HCT116 (cell line): Measurements from ENCODE around the gene HTR3A. TPM values are rescaled to one million over a fixed set of nuclear protein-coding genes. Genes with fewer than 3 reads are reported as not detected.

Source experiments
- ATAC-seq: fragments of 200-7000 bp; cut with Tn5 transposase; 2 replicates; pipeline ENCODE4 v1.9.1; 2020; ENCODE audit warnings: mild to moderate bottlenecking, moderate library complexity
- BruUV-seq: library from RNA; stranded (reverse); fragments of 400-500 nt; replicated peaks from 2 replicates; lab custom pipeline; 2021; lab: Mats Ljungman, UMichigan
- CTCF ChIA-PET: fragments of 300-600 bp; sonication (Branson Sonifier 250); formaldehyde crosslinking; loops from one replicate; lab custom pipeline; 2021; ENCODE audit warnings: antibody characterized with exemption; lab: Charles Lee
- POLR2A ChIA-PET: fragments of 300-600, 350-600 bp; sonication (Branson Sonifier 250); formaldehyde crosslinking; loops from one replicate; lab custom pipeline; 2021; ENCODE audit warnings: antibody characterized with exemption; lab: Charles Lee
- RAD21 ChIA-PET, 2 experiments: fragments of 300-600 bp; sonication (Branson Sonifier 250); formaldehyde crosslinking; loops; one replicate each; lab custom pipeline; 2023; ENCODE audit warnings: low total read pairs in 2 of 2; ENCODE audit not compliant: uncharacterized antibody in 2 of 2, unreplicated experiment in 2 of 2, low non-redundant PET in 1 of 2; lab: Charles Lee
- DNase-seq: peaks from one replicate; pipeline ENCODE4 v3.0.0-alpha.2; 2010; ENCODE audit warnings: low read depth, low spot score
- H2AFZ ChIP-seq: fragments of 200-600 bp; shearing (Covaris generic), sonication (generic); 2 replicates; pipeline ENCODE4 v1.6.1; 2017; ENCODE audit warnings: low read depth, mixed run types, mixed read lengths, antibody characterized with exemption, low read length; ENCODE audit not compliant: poor library complexity, severe bottlenecking
- H3K27ac ChIP-seq: 2 replicates; pipeline ENCODE4 v1.5.1; 2012; ENCODE audit warnings: low read depth, low read length
- H3K27me3 ChIP-seq: fragments of 200-600 bp; sonication (generic); 2 replicates; pipeline ENCODE4 v1.6.1; 2016; ENCODE audit warnings: mixed run types, low read length, mixed read lengths; ENCODE audit not compliant: insufficient read depth
- H3K36me3 ChIP-seq, 2 experiments: fragments of 200-500 bp in 1 of 2; fragments of 200-600 bp in 1 of 2; sonication (Bioruptor generic) in 1 of 2; sonication (generic) in 1 of 2; 2 replicates each; pipeline versions ENCODE4 v1.5.1 to v1.6.1; 2014 to 2016; ENCODE audit warnings: low read length in 2 of 2, inconsistent platforms in 1 of 2, mixed read lengths in 1 of 2, mixed run types in 1 of 2; ENCODE audit not compliant: insufficient read depth in 2 of 2, control insufficient read depth in 1 of 2
- H3K4me1 ChIP-seq, 2 experiments: fragments of 200-600 bp in 1 of 2; sonication (generic) in 1 of 2; 2 replicates each; pipeline versions ENCODE4 v1.5.1 to v1.6.1; 2012 to 2017; ENCODE audit warnings: low read length in 2 of 2, inconsistent platforms in 1 of 2, mild to moderate bottlenecking in 1 of 2, mixed read lengths in 1 of 2, mixed run types in 1 of 2, moderate library complexity in 1 of 2; ENCODE audit not compliant: insufficient read depth in 2 of 2, control insufficient read depth in 1 of 2
- H3K4me2 ChIP-seq: fragments of 200-600 bp; sonication (generic); 2 replicates; pipeline ENCODE4 v1.6.1; 2017; ENCODE audit warnings: mixed run types, low read length, mixed read lengths
- H3K4me3 ChIP-seq, 2 experiments: fragments of 200-600 bp in 1 of 2; sonication (generic) in 1 of 2; replicated peaks in 1 of 2; 2 replicates each; pipeline ENCODE4 v1.5.1; 2011 to 2016; ENCODE audit warnings: low read length in 2 of 2, control low read depth in 1 of 2, low read depth in 1 of 2, mild to moderate bottlenecking in 1 of 2, mixed read lengths in 1 of 2, mixed run types in 1 of 2
- H3K79me2 ChIP-seq: fragments of 200-600 bp; sonication (generic); 2 replicates; pipeline ENCODE4 v1.6.1; 2017; ENCODE audit warnings: mild to moderate bottlenecking, mixed run types, low read length, moderate library complexity, mixed read lengths; ENCODE audit not compliant: insufficient read depth
- H3K9ac ChIP-seq: fragments of 200-600 bp; sonication (generic); 2 replicates; pipeline ENCODE4 v1.6.1; 2016; ENCODE audit warnings: low read length, mixed read lengths
- H3K9me2 ChIP-seq: fragments of 200-600 bp; sonication (generic), shearing (Covaris generic); 2 replicates; pipeline ENCODE4 v1.6.1; 2017; ENCODE audit warnings: mixed run types, mild to moderate bottlenecking, moderate library complexity; ENCODE audit not compliant: insufficient read depth
- H3K9me3 ChIP-seq, 2 experiments: fragments of 200-500 bp in 1 of 2; fragments of 200-600 bp in 1 of 2; sonication (Bioruptor generic) in 1 of 2; sonication (generic) in 1 of 2; 2 replicates each; pipeline ENCODE4 v1.6.1; 2014 to 2017; ENCODE audit warnings: low read length in 2 of 2, mixed read lengths in 2 of 2, inconsistent platforms in 1 of 2, low read depth in 1 of 2, mild to moderate bottlenecking in 1 of 2, mixed run types in 1 of 2, moderate library complexity in 1 of 2; ENCODE audit not compliant: control insufficient read depth in 1 of 2, insufficient read depth in 1 of 2
- H4K20me1 ChIP-seq: fragments of 200-600 bp; sonication (generic), shearing (Covaris generic); 2 replicates; pipeline ENCODE4 v1.6.1; 2017; ENCODE audit warnings: mixed run types, mild to moderate bottlenecking, moderate library complexity; ENCODE audit not compliant: insufficient read depth
- CEBPB ChIP-seq: IDR thresholded peaks from 2 replicates; pipeline ENCODE4 v1.6.1; 2012; ENCODE audit warnings: low read depth
- FOSL1 ChIP-seq: IDR thresholded peaks from 2 replicates; pipeline ENCODE4 v1.6.1; 2012; ENCODE audit warnings: low read depth
- JUND ChIP-seq: IDR thresholded peaks from 2 replicates; pipeline ENCODE4 v1.6.1; 2012
- MAX ChIP-seq: IDR thresholded peaks from 2 replicates; pipeline ENCODE4 v1.6.1; 2012
- POLR2AphosphoS5 ChIP-seq: IDR thresholded peaks from 2 replicates; pipeline ENCODE4 v1.6.1; 2011; ENCODE audit warnings: mild to moderate bottlenecking, low read depth, low read length, moderate library complexity
- SP1 ChIP-seq: IDR thresholded peaks from 2 replicates; pipeline ENCODE4 v1.6.1; 2012; ENCODE audit warnings: low read depth
- SRF ChIP-seq: IDR thresholded peaks from 2 replicates; pipeline ENCODE4 v1.6.1; 2012; ENCODE audit warnings: low read depth
- ZFX ChIP-seq: fragments of 450-650 bp; IDR thresholded peaks from 2 replicates; pipeline ENCODE4 v1.6.1; 2017
- intact Hi-C: fragments of 100-400 bp; cut with micrococcal nuclease; formaldehyde crosslinking; loops from 2 replicates; pipeline ENCODE4 v1.10.0; 2022
- total RNA-seq: library from RNA; stranded (reverse); gene quantifications from one replicate; pipeline ENCODE4 v1.2.1, GENCODE V29; 2021; ENCODE audit not compliant: unreplicated experiment
- TF ChIP-seq, protein P1 (sequence below), 3 experiments: fragments of 200-600 bp in 1 of 3; sonication (generic) in 1 of 3; IDR thresholded peaks in 2 of 3; conservative IDR thresholded peaks in 1 of 3; 2 replicates each; pipeline ENCODE4 v1.5.1; 2012 to 2017; ENCODE audit warnings: low read depth in 2 of 3, low read length in 2 of 3, antibody characterized with exemption in 1 of 3, borderline replicate concordance in 1 of 3, control low read depth in 1 of 3, mild to moderate bottlenecking in 1 of 3, mixed read lengths in 1 of 3, mixed run types in 1 of 3, moderate library complexity in 1 of 3; ENCODE audit not compliant: insufficient read depth in 1 of 3
- TF ChIP-seq, protein P2 (sequence below): IDR thresholded peaks from 2 replicates; pipeline ENCODE4 v1.6.1; 2011; ENCODE audit warnings: mild to moderate bottlenecking, low read length, moderate library complexity; ENCODE audit not compliant: insufficient replicate concordance; ENCODE audit errors: extremely low read depth

The HTR3A gene
- total RNA-seq, 1 experiment from 2014 or later = 0.12 TPM

- ChIA-PET CTCF (interaction anchor here (0.9 to 5.7 kb wide), 2 partner anchors 187 to 268 kb away, joined by 3 to 74 read pairs; no protein-coding TSS in a partner anchor), POLR2A (no interaction called here), RAD21 (no interaction called here)
- peaks cover 38% of the 10 kb centered on the region for H3K27me3 ChIP-seq
- no peak overlapping the region for H3K27ac ChIP-seq
- H3K4me1 ChIP-seq = no peaks in the 10 kb centered on the region
- H3K9me3 ChIP-seq = no peaks in the 10 kb centered on the region
- no peak overlapping the region for H3K4me3 ChIP-seq
- no peaks in the 10 kb centered on the region for H3K9me2 ChIP-seq
- H3K9ac ChIP-seq = no peak overlapping the region
- no peaks in the 10 kb centered on the region for H3K79me2 ChIP-seq
- no peak for DNase-seq
- H3K4me2 ChIP-seq = no peak overlapping the region
- TF ChIP-seq ZFX = no peak
- TF ChIP-seq POLR2AphosphoS5 = no peak
- no peak for TF ChIP-seq FOSL1
- no peak for TF ChIP-seq MAX
- no peak for TF ChIP-seq JUND
- TF ChIP-seq CEBPB = no peak
- TF ChIP-seq SRF = no peak
- TF ChIP-seq, protein P1, sequence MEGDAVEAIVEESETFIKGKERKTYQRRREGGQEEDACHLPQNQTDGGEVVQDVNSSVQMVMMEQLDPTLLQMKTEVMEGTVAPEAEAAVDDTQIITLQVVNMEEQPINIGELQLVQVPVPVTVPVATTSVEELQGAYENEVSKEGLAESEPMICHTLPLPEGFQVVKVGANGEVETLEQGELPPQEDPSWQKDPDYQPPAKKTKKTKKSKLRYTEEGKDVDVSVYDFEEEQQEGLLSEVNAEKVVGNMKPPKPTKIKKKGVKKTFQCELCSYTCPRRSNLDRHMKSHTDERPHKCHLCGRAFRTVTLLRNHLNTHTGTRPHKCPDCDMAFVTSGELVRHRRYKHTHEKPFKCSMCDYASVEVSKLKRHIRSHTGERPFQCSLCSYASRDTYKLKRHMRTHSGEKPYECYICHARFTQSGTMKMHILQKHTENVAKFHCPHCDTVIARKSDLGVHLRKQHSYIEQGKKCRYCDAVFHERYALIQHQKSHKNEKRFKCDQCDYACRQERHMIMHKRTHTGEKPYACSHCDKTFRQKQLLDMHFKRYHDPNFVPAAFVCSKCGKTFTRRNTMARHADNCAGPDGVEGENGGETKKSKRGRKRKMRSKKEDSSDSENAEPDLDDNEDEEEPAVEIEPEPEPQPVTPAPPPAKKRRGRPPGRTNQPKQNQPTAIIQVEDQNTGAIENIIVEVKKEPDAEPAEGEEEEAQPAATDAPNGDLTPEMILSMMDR (IDR thresholded peaks at IDR 0.05 in 2 of 3, conservative IDR thresholded peaks at IDR 0.05 in 1 of 3; ENCODE audit: borderline replicate concordance in 1 of 3, insufficient read depth in 1 of 3, low read depth in 2 of 3, low read length in 2 of 3) = no peak
- TF ChIP-seq SP1 = no peak
- TF ChIP-seq, protein P2, sequence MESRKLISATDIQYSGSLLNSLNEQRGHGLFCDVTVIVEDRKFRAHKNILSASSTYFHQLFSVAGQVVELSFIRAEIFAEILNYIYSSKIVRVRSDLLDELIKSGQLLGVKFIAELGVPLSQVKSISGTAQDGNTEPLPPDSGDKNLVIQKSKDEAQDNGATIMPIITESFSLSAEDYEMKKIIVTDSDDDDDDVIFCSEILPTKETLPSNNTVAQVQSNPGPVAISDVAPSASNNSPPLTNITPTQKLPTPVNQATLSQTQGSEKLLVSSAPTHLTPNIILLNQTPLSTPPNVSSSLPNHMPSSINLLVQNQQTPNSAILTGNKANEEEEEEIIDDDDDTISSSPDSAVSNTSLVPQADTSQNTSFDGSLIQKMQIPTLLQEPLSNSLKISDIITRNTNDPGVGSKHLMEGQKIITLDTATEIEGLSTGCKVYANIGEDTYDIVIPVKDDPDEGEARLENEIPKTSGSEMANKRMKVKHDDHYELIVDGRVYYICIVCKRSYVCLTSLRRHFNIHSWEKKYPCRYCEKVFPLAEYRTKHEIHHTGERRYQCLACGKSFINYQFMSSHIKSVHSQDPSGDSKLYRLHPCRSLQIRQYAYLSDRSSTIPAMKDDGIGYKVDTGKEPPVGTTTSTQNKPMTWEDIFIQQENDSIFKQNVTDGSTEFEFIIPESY = no peak
- intact Hi-C loops = loop anchor here (5.0 kb wide), 1 partner anchor 685 kb away; no protein-coding TSS in a partner anchor
- no peaks in the 10 kb centered on the region for H3K36me3 ChIP-seq
- no peak overlapping the region for H2AFZ ChIP-seq
- no peaks in the 10 kb centered on the region for H4K20me1 ChIP-seq
- no TSS peak for BruUV-seq
- ATAC-seq = no peak
Measured at GRCh38 chr11:113992459-113993110, 17.7 kb downstream of the HTR3A start.
